WTC11 (cell line): ENCODE data around the gene CACTIN. TPM values are rescaled to one million over a fixed set of nuclear protein-coding genes. Genes with fewer than 3 reads are reported as not detected.

Experiments
- ATAC-seq: fragments of 200-7000 bp; cut with Tn5 transposase; 2 replicates; pipeline ENCODE4 v1.10.0; 2021; ENCODE audit warnings: mild to moderate bottlenecking, moderate library complexity
- CTCF ChIA-PET: fragments of 300-600 bp; sonication (Branson Sonifier 250); formaldehyde crosslinking; loops from one replicate; lab custom pipeline; 2021; ENCODE audit warnings: antibody characterized with exemption; lab: Charles Lee
- POLR2A ChIA-PET: fragments of 350-600 bp; sonication (Branson Sonifier 250); formaldehyde crosslinking; loops from one replicate; lab custom pipeline; 2021; ENCODE audit warnings: antibody characterized with exemption; lab: Charles Lee
- DNase-seq: peaks from one replicate; pipeline ENCODE4 v3.0.0; 2021; ENCODE audit warnings: low spot score
- H3K27ac Mint-ChIP-seq: 2 replicates; pipeline ENCODE4 v1.8.0; 2021; ENCODE audit warnings: mixed read lengths
- H3K27me3 Mint-ChIP-seq: 2 replicates; pipeline ENCODE4 v1.8.0; 2021; ENCODE audit warnings: low read depth, mild to moderate bottlenecking, moderate library complexity, mixed read lengths
- H3K36me3 Mint-ChIP-seq: 2 replicates; pipeline ENCODE4 v1.8.0; 2021; ENCODE audit warnings: mixed read lengths
- H3K4me1 Mint-ChIP-seq: 2 replicates; pipeline ENCODE4 v1.8.0; 2022; ENCODE audit warnings: mixed read lengths
- H3K4me3 Mint-ChIP-seq: 2 replicates; pipeline ENCODE4 v1.8.0; 2021; ENCODE audit warnings: mild to moderate bottlenecking, moderate library complexity, mixed read lengths
- H3K9me3 Mint-ChIP-seq: 2 replicates; pipeline ENCODE4 v1.8.0; 2021; ENCODE audit warnings: mixed read lengths
- CREB1 ChIP-seq: sonication (generic); formaldehyde crosslinking; IDR thresholded peaks from 2 replicates; pipeline ENCODE4 v1.8.0; 2023; ENCODE audit warnings: mild to moderate bottlenecking, missing genetic modification reagents
- EMX1 ChIP-seq: fragments of 250-450 bp; sonication (Bioruptor Pico); IDR thresholded peaks from 2 replicates; pipeline ENCODE4 v1.8.0; 2021; ENCODE audit warnings: mild to moderate bottlenecking
- FOXK1 ChIP-seq: sonication (generic); formaldehyde crosslinking; IDR thresholded peaks from 2 replicates; pipeline ENCODE4 v1.8.0; 2022; ENCODE audit warnings: mild to moderate bottlenecking, moderate library complexity, missing genetic modification reagents
- HMGA2 ChIP-seq: fragments of 250-450 bp; sonication (Bioruptor Pico); IDR thresholded peaks from 2 replicates; pipeline ENCODE4 v1.4.0; 2021; ENCODE audit warnings: mild to moderate bottlenecking, moderate library complexity
- NFE2L1 ChIP-seq: sonication (generic); formaldehyde crosslinking; IDR thresholded peaks from 2 replicates; pipeline ENCODE4 v1.8.1; 2023; ENCODE audit warnings: missing genetic modification reagents
- NFYB ChIP-seq: sonication (generic); formaldehyde crosslinking; conservative IDR thresholded peaks from 2 replicates; pipeline ENCODE4 v1.8.0; 2022; ENCODE audit warnings: low read depth, missing genetic modification reagents
- NR2C2 ChIP-seq: sonication (generic); formaldehyde crosslinking; IDR thresholded peaks from 2 replicates; pipeline ENCODE4 v1.8.0; 2022; ENCODE audit warnings: mild to moderate bottlenecking, missing genetic modification reagents
- OVOL2 ChIP-seq: fragments of 250-450 bp; sonication (Bioruptor Pico); IDR thresholded peaks from 2 replicates; pipeline ENCODE4 v1.9.0; 2021; ENCODE audit warnings: mild to moderate bottlenecking, borderline replicate concordance
- SMAD3 ChIP-seq: sonication (generic); formaldehyde crosslinking; IDR thresholded peaks from 2 replicates; pipeline ENCODE4 v1.8.0; 2022; ENCODE audit warnings: missing genetic modification reagents, mild to moderate bottlenecking, borderline replicate concordance
- ZBTB21 ChIP-seq: sonication (generic); formaldehyde crosslinking; IDR thresholded peaks from 2 replicates; pipeline ENCODE4 v1.8.1; 2023; ENCODE audit warnings: mild to moderate bottlenecking, missing genetic modification reagents, borderline replicate concordance
- ZNF423 ChIP-seq: fragments of 250-450 bp; sonication (Bioruptor Pico); IDR thresholded peaks from 2 replicates; pipeline ENCODE4 v2.1.2; 2022; ENCODE audit warnings: mild to moderate bottlenecking, moderate library complexity
- total RNA-seq: library from RNA; stranded (reverse); gene quantifications from 3 replicates; pipeline ENCODE4 v1.2.3, GENCODE V29; 2021
- TF ChIP-seq, protein P1 (sequence below): sonication (generic); formaldehyde crosslinking; IDR thresholded peaks from 2 replicates; pipeline ENCODE4 v1.8.0; 2023; ENCODE audit warnings: missing genetic modification reagents, mild to moderate bottlenecking, borderline replicate concordance
- TF ChIP-seq, protein P2 (sequence below): fragments of 200-600 bp; IDR thresholded peaks from 2 replicates; pipeline ENCODE4 v1.8.0; 2022; ENCODE audit warnings: antibody characterized with exemption
- TF ChIP-seq, protein P3 (sequence below): fragments of 250-450 bp; sonication (Bioruptor Pico); IDR thresholded peaks from 2 replicates; pipeline ENCODE4 v2.1.2; 2022; ENCODE audit warnings: mild to moderate bottlenecking, moderate library complexity
- TF ChIP-seq, protein P4 (sequence below): sonication (generic); formaldehyde crosslinking; IDR thresholded peaks from 2 replicates; pipeline ENCODE4 v1.8.1; 2022; ENCODE audit warnings: missing genetic modification reagents, borderline replicate concordance
- TF ChIP-seq, protein P5 (sequence below): fragments of 250-450 bp; sonication (Bioruptor Pico); IDR thresholded peaks from 2 replicates; pipeline ENCODE4 v1.8.0; 2021; ENCODE audit warnings: mild to moderate bottlenecking
- TF ChIP-seq, protein P6 (sequence below): sonication (generic); formaldehyde crosslinking; IDR thresholded peaks from 2 replicates; pipeline ENCODE4 v1.8.1; 2022; ENCODE audit warnings: mild to moderate bottlenecking, missing genetic modification reagents, moderate library complexity, borderline replicate concordance
- TF ChIP-seq, protein P7 (sequence below): fragments of 250-450 bp; sonication (Bioruptor Pico); IDR thresholded peaks from 2 replicates; pipeline ENCODE4 v1.9.0; 2021; ENCODE audit warnings: mild to moderate bottlenecking, borderline replicate concordance

CACTIN gene
- total RNA-seq, 1 experiment from 2014 or later: 42.2 TPM

DNA sequence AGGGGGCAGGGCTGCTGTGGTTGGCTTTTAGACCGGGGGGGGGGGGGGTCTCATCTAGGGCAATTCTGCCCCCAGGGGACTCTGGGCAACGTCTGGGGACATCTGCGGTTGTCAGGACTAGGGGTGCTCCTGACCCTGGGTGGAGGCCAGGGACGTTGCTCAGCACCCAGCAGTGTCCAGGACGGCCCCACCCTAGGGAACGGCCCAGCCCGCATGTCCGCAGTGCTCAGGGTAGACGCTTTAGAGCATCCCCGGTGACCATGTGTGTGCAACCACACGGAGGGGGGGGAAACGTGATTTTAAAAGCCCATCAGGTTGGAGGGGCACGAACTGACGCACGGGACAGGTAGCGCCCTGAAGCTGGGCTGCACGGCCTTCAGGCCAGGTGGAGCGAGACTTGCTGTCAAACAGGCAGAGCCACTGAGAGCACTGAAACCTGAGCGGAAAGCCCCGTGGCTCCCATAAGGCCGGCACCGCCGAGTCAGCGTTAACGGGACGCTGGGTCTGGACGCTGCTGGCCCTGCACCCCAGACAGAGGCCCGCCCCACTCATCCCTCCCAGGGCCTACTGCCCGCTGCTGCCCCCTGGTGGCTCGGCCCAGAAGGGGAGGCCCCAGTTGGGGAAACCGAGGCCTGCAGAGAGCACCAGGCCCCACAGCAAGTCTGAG, 8.3 kb downstream of the CACTIN start:
- peak; percentile 80 for DNase-seq
- peak; percentile 78 for ATAC-seq
- TF ChIP-seq, protein P1, sequence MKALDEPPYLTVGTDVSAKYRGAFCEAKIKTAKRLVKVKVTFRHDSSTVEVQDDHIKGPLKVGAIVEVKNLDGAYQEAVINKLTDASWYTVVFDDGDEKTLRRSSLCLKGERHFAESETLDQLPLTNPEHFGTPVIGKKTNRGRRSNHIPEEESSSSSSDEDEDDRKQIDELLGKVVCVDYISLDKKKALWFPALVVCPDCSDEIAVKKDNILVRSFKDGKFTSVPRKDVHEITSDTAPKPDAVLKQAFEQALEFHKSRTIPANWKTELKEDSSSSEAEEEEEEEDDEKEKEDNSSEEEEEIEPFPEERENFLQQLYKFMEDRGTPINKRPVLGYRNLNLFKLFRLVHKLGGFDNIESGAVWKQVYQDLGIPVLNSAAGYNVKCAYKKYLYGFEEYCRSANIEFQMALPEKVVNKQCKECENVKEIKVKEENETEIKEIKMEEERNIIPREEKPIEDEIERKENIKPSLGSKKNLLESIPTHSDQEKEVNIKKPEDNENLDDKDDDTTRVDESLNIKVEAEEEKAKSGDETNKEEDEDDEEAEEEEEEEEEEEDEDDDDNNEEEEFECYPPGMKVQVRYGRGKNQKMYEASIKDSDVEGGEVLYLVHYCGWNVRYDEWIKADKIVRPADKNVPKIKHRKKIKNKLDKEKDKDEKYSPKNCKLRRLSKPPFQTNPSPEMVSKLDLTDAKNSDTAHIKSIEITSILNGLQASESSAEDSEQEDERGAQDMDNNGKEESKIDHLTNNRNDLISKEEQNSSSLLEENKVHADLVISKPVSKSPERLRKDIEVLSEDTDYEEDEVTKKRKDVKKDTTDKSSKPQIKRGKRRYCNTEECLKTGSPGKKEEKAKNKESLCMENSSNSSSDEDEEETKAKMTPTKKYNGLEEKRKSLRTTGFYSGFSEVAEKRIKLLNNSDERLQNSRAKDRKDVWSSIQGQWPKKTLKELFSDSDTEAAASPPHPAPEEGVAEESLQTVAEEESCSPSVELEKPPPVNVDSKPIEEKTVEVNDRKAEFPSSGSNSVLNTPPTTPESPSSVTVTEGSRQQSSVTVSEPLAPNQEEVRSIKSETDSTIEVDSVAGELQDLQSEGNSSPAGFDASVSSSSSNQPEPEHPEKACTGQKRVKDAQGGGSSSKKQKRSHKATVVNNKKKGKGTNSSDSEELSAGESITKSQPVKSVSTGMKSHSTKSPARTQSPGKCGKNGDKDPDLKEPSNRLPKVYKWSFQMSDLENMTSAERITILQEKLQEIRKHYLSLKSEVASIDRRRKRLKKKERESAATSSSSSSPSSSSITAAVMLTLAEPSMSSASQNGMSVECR: no peak
- TF ChIP-seq ZBTB21 (CRISPR knock-in tag) (no peak), NFE2L1 (no peak), SMAD3 (CRISPR knock-in tag) (no peak)
- TF ChIP-seq, protein P2, sequence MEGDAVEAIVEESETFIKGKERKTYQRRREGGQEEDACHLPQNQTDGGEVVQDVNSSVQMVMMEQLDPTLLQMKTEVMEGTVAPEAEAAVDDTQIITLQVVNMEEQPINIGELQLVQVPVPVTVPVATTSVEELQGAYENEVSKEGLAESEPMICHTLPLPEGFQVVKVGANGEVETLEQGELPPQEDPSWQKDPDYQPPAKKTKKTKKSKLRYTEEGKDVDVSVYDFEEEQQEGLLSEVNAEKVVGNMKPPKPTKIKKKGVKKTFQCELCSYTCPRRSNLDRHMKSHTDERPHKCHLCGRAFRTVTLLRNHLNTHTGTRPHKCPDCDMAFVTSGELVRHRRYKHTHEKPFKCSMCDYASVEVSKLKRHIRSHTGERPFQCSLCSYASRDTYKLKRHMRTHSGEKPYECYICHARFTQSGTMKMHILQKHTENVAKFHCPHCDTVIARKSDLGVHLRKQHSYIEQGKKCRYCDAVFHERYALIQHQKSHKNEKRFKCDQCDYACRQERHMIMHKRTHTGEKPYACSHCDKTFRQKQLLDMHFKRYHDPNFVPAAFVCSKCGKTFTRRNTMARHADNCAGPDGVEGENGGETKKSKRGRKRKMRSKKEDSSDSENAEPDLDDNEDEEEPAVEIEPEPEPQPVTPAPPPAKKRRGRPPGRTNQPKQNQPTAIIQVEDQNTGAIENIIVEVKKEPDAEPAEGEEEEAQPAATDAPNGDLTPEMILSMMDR: peak; percentile 92
- no peaks in the 10 kb centered on the region for H3K27me3 Mint-ChIP-seq
- ChIA-PET CTCF (interaction anchor here (0.7 to 3.4 kb wide), 6 partner anchors 9 to 32 kb away, joined by 3 to 17 read pairs (median 3); no protein-coding TSS in a partner anchor), POLR2A (no interaction called here)
- no peak overlapping the region for H3K4me3 Mint-ChIP-seq
- H3K36me3 Mint-ChIP-seq: peaks cover 5% of the 10 kb centered on the region
- H3K4me1 Mint-ChIP-seq: 0 out of 2 replicates have a peak, but pooled peaks cover 3% of the 10 kb centered on the region
- H3K9me3 Mint-ChIP-seq: no peaks in the 10 kb centered on the region
- H3K27ac Mint-ChIP-seq: no peak overlapping the region

DNA sequence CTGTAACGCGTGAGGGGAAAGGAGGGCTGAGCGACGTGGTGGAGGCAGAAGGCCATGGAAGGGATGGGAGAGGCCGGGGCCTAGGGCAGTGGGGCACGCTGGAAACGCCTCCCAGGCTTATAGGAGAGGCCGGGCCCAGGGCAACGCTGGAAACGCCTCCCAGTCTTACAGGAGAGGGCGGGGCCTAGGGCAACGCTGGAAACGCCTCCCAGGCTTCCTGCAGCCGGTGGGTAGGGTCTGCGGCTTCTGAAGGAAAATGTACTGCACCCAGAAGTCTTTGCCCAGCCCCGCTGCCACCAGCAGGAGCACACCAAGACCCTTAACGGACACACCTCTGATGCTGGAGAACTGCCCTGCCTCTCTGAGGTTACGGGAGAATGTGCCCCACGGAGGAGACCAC, 9.1 kb downstream of the CACTIN start:
- Mint-ChIP-seq H3K4me1 (0 out of 2 replicates have a peak, but pooled peaks cover 3% of the 10 kb centered on the region), H3K36me3 (peaks cover 3% of the 10 kb centered on the region), H3K27ac (peak overlapping the region; percentile 36; the same call in 1 of the 2 replicates), H3K4me3 (no peak overlapping the region), H3K9me3 (no peaks in the 10 kb centered on the region), H3K27me3 (no peaks in the 10 kb centered on the region)
- ATAC-seq (peak; percentile 50), DNase-seq (peak; percentile 42)
- ChIA-PET POLR2A (no interaction called here), CTCF (interaction anchor here (0.6 kb wide), 1 partner anchor 10 kb away, joined by 3 read pairs; the partner anchor contains the start of gene CACTIN)
- TF ChIP-seq, protein P3, sequence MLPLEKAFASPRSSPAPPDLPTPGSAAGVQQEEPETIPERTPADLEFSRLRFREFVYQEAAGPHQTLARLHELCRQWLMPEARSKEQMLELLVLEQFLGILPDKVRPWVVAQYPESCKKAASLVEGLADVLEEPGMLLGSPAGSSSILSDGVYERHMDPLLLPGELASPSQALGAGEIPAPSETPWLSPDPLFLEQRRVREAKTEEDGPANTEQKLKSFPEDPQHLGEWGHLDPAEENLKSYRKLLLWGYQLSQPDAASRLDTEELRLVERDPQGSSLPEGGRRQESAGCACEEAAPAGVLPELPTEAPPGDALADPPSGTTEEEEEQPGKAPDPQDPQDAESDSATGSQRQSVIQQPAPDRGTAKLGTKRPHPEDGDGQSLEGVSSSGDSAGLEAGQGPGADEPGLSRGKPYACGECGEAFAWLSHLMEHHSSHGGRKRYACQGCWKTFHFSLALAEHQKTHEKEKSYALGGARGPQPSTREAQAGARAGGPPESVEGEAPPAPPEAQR (CRISPR knock-in tag): no peak
- TF ChIP-seq, protein P4, sequence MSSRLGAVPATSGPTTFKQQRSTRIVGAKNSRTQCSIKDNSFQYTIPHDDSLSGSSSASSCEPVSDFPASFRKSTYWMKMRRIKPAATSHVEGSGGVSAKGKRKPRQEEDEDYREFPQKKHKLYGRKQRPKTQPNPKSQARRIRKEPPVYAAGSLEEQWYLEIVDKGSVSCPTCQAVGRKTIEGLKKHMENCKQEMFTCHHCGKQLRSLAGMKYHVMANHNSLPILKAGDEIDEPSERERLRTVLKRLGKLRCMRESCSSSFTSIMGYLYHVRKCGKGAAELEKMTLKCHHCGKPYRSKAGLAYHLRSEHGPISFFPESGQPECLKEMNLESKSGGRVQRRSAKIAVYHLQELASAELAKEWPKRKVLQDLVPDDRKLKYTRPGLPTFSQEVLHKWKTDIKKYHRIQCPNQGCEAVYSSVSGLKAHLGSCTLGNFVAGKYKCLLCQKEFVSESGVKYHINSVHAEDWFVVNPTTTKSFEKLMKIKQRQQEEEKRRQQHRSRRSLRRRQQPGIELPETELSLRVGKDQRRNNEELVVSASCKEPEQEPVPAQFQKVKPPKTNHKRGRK: no peak
- no peak for TF ChIP-seq NR2C2 (CRISPR knock-in tag)
- TF ChIP-seq CREB1: no peak
- no peak for TF ChIP-seq ZNF423 (CRISPR knock-in tag)
- no peak for TF ChIP-seq EMX1 (CRISPR knock-in tag)
- TF ChIP-seq, protein P5, sequence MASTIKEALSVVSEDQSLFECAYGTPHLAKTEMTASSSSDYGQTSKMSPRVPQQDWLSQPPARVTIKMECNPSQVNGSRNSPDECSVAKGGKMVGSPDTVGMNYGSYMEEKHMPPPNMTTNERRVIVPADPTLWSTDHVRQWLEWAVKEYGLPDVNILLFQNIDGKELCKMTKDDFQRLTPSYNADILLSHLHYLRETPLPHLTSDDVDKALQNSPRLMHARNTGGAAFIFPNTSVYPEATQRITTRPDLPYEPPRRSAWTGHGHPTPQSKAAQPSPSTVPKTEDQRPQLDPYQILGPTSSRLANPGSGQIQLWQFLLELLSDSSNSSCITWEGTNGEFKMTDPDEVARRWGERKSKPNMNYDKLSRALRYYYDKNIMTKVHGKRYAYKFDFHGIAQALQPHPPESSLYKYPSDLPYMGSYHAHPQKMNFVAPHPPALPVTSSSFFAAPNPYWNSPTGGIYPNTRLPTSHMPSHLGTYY (CRISPR knock-in tag): no peak
- TF ChIP-seq OVOL2 (CRISPR knock-in tag): no peak
- no peak for TF ChIP-seq FOXK1 (CRISPR knock-in tag)
- TF ChIP-seq, protein P6, sequence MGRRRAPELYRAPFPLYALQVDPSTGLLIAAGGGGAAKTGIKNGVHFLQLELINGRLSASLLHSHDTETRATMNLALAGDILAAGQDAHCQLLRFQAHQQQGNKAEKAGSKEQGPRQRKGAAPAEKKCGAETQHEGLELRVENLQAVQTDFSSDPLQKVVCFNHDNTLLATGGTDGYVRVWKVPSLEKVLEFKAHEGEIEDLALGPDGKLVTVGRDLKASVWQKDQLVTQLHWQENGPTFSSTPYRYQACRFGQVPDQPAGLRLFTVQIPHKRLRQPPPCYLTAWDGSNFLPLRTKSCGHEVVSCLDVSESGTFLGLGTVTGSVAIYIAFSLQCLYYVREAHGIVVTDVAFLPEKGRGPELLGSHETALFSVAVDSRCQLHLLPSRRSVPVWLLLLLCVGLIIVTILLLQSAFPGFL (CRISPR knock-in tag): no peak
- TF ChIP-seq, protein P7, sequence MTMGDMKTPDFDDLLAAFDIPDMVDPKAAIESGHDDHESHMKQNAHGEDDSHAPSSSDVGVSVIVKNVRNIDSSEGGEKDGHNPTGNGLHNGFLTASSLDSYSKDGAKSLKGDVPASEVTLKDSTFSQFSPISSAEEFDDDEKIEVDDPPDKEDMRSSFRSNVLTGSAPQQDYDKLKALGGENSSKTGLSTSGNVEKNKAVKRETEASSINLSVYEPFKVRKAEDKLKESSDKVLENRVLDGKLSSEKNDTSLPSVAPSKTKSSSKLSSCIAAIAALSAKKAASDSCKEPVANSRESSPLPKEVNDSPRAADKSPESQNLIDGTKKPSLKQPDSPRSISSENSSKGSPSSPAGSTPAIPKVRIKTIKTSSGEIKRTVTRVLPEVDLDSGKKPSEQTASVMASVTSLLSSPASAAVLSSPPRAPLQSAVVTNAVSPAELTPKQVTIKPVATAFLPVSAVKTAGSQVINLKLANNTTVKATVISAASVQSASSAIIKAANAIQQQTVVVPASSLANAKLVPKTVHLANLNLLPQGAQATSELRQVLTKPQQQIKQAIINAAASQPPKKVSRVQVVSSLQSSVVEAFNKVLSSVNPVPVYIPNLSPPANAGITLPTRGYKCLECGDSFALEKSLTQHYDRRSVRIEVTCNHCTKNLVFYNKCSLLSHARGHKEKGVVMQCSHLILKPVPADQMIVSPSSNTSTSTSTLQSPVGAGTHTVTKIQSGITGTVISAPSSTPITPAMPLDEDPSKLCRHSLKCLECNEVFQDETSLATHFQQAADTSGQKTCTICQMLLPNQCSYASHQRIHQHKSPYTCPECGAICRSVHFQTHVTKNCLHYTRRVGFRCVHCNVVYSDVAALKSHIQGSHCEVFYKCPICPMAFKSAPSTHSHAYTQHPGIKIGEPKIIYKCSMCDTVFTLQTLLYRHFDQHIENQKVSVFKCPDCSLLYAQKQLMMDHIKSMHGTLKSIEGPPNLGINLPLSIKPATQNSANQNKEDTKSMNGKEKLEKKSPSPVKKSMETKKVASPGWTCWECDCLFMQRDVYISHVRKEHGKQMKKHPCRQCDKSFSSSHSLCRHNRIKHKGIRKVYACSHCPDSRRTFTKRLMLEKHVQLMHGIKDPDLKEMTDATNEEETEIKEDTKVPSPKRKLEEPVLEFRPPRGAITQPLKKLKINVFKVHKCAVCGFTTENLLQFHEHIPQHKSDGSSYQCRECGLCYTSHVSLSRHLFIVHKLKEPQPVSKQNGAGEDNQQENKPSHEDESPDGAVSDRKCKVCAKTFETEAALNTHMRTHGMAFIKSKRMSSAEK (CRISPR knock-in tag): no peak
- TF ChIP-seq NFYB (CRISPR knock-in tag): no peak
- no peak for TF ChIP-seq HMGA2 (CRISPR knock-in tag)
